AG04450 (cell line): ENCODE data around the gene SLX9. TPM values are rescaled to one million over a fixed set of nuclear protein-coding genes. Genes with fewer than 3 reads are reported as not detected.

Experiments
- CTCF ChIA-PET: fragments of 300-600, 350-600 bp; formaldehyde crosslinking; extraction: SDS; loops from one replicate; lab custom pipeline; 2022; ENCODE audit warnings: antibody characterized with exemption, inconsistent platforms; lab: Charles Lee
- POLR2A ChIA-PET: fragments of 350-600 bp; formaldehyde crosslinking; extraction: SDS; loops from one replicate; lab custom pipeline; 2021; ENCODE audit warnings: antibody characterized with exemption, inconsistent platforms; lab: Yijun Ruan, JAX
- DNase-seq: peaks from one replicate; pipeline ENCODE4 v3.0.0-alpha.2; 2011; ENCODE audit warnings: low read depth, low spot score
- H3K27ac ChIP-seq: one replicate; pipeline ENCODE4 v1.5.1; 2012; ENCODE audit warnings: low read depth, low read length, control low read depth
- H3K27me3 ChIP-seq: one replicate; pipeline ENCODE4 v1.6.0; 2012; ENCODE audit warnings: low read length; ENCODE audit not compliant: control insufficient read depth, insufficient read depth
- H3K4me3 ChIP-seq: 2 replicates; pipeline ENCODE4 v1.5.1; 2011; ENCODE audit warnings: mild to moderate bottlenecking, low read depth, low read length, control low read depth
- H3K9me3 ChIP-seq: 2 replicates; pipeline ENCODE4 v1.5.1; 2012; ENCODE audit warnings: low read length; ENCODE audit not compliant: control insufficient read depth, insufficient read depth
- polyA plus RNA-seq: library from polyadenylated mRNA; depleted of rRNA; stranded (reverse); fragments of >200 nt; gene quantifications from 2 replicates; pipeline ENCODE4 v1.2.3, GENCODE V29; 2011
- TF ChIP-seq, protein P1 (sequence below): IDR thresholded peaks from 2 replicates; pipeline ENCODE4 v1.5.1; 2011; ENCODE audit warnings: low read depth, low read length, control low read depth, inconsistent platforms

SLX9 gene
- polyA plus RNA-seq, 1 experiment: 11.4 TPM

GRCh38 chr21:44907966-44908895 lies 31.6 kb upstream of the SLX9 start:
- H3K4me3 ChIP-seq: no peak overlapping the region
- CTCF ChIA-PET: interaction anchor here (1.3 to 1.8 kb wide), 2 partner anchors 16 to 41 kb away, joined by 3 to 7 read pairs; no protein-coding TSS in a partner anchor
- no peak overlapping the region for H3K27ac ChIP-seq
- POLR2A ChIA-PET: interaction anchor here (1.3 kb wide), 1 partner anchor 93 kb away, joined by 3 read pairs; no protein-coding TSS in a partner anchor
- H3K9me3 ChIP-seq: peaks cover 5% of the 10 kb centered on the region; the same call in 1 of the 2 replicates
- no peak for DNase-seq
- H3K27me3 ChIP-seq: peaks cover 52% of the 10 kb centered on the region
- TF ChIP-seq, protein P1, sequence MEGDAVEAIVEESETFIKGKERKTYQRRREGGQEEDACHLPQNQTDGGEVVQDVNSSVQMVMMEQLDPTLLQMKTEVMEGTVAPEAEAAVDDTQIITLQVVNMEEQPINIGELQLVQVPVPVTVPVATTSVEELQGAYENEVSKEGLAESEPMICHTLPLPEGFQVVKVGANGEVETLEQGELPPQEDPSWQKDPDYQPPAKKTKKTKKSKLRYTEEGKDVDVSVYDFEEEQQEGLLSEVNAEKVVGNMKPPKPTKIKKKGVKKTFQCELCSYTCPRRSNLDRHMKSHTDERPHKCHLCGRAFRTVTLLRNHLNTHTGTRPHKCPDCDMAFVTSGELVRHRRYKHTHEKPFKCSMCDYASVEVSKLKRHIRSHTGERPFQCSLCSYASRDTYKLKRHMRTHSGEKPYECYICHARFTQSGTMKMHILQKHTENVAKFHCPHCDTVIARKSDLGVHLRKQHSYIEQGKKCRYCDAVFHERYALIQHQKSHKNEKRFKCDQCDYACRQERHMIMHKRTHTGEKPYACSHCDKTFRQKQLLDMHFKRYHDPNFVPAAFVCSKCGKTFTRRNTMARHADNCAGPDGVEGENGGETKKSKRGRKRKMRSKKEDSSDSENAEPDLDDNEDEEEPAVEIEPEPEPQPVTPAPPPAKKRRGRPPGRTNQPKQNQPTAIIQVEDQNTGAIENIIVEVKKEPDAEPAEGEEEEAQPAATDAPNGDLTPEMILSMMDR: no peak

DNA sequence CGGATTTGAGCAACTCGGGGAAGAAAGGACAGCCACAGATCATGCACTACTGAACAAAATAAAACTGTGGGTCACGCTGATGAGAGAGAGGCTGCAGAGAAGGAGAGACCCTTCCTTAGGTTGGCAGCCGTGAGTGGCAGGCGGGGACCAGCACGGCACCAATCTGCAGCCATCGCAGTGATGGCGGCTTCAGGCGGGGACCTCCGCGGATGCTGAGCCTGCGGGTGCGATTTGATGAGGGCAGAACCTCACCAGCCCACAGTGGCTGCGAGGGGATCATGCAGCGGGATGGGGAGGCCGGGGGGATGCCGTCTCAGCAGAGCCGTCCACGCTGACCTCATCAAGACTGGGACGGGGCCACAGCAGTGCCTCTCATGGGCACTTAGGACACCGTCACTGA lies 30.9 kb upstream of the SLX9 start:
- Histone ChIP-seq H3K27ac (no peak overlapping the region), H3K4me3 (no peak overlapping the region), H3K9me3 (peaks cover 5% of the 10 kb centered on the region; the same call in 1 of the 2 replicates), H3K27me3 (peaks cover 51% of the 10 kb centered on the region)
- DNase-seq: no peak
- TF ChIP-seq, protein P1: no peak
- POLR2A ChIA-PET: no interaction called here
- CTCF ChIA-PET: no interaction called here

DNA sequence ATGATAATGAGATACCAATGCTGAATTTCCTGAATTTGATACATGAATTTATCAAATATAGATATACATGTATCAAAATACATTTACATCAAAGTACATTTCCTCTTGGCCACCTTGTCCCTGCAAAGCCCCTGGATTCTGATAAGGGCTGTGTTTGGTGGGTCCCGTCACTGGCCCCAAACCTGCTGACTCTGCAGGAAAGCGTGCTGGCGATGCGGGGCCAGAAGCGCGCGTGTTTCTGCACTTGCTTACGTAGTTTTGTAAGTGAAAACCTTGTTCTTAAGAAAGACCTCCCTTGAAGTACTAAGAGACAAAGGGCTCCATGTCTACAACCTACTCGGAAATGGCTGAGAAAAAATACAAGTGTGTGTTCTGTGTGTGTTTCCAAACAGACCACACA lies 30.1 kb upstream of the SLX9 start:
- DNase-seq: no peak
- Histone ChIP-seq H3K9me3 (peaks cover 4% of the 10 kb centered on the region; the same call in 1 of the 2 replicates), H3K4me3 (no peak overlapping the region), H3K27me3 (peaks cover 51% of the 10 kb centered on the region), H3K27ac (no peak overlapping the region)
- ChIA-PET POLR2A (no interaction called here), CTCF (no interaction called here)
- TF ChIP-seq, protein P1: no peak

GRCh38 chr21:44910229-44911067 lies 29.4 kb upstream of the SLX9 start:
- ChIA-PET CTCF (no interaction called here), POLR2A (no interaction called here)
- DNase-seq: no peak
- Histone ChIP-seq H3K27ac (no peak overlapping the region), H3K27me3 (peaks cover 48% of the 10 kb centered on the region), H3K4me3 (no peak overlapping the region), H3K9me3 (no peaks in the 10 kb centered on the region; the same call in 1 of the 2 replicates)
- TF ChIP-seq, protein P1: no peak
